Measurements from ENCODE around the gene HTR3D.
"Not testable (repeated sequence)": the region's sequence is repeated elsewhere in the genome, so short reads cannot be mapped to it uniquely, and the experiment has no call there.

The HTR3D gene

GRCh38 chr3:184058029-184058428 lies 26.5 kb downstream of the HTR3D start:
- Histone ChIP-seq H3K27me3 (no peaks in the 10 kb centered on the region), H3K36me3 (no peaks in the 10 kb centered on the region), H3K9ac (no peak overlapping the region), H3K4me3 (no peak overlapping the region), H3K9me3 (replicated peaks in 1 of 11) (no peaks in the 10 kb centered on the region), H3K4me2 (no peak overlapping the region), H3K4me1 (no peaks in the 10 kb centered on the region), H4K20me1 (no peaks in the 10 kb centered on the region), H3K27ac (no peak overlapping the region)
- no peak for TF ChIP-seq Cebpa-rat (IDR thresholded peaks at IDR 0.05)

- H3K4me3 ChIP-seq = no peak overlapping the region
- no peak for TF ChIP-seq Cebpa-rat (IDR thresholded peaks at IDR 0.05)
- no peaks in the 10 kb centered on the region for H3K4me1 ChIP-seq
- no peak overlapping the region for H3K9ac ChIP-seq
- H4K20me1 ChIP-seq = no peaks in the 10 kb centered on the region
- H3K4me2 ChIP-seq = no peak overlapping the region
- no peak overlapping the region for H3K27ac ChIP-seq
- H3K27me3 ChIP-seq = no peaks in the 10 kb centered on the region
- H3K36me3 ChIP-seq = no peaks in the 10 kb centered on the region
- no peaks in the 10 kb centered on the region for H3K9me3 ChIP-seq (replicated peaks in 1 of 11)
These were observed 27.9 kb downstream of the HTR3D start for GRCh38 chr3:184059424-184059823.

GRCh38 chr3:184062637-184063036 lies 31.1 kb downstream of the HTR3D start:
- Histone ChIP-seq H3K9me3 (replicated peaks in 1 of 11) (no peaks in the 10 kb centered on the region), H3K27ac (no peak overlapping the region), H3K36me3 (no peaks in the 10 kb centered on the region), H3K9ac (no peak overlapping the region), H3K4me3 (no peak overlapping the region), H4K20me1 (no peaks in the 10 kb centered on the region), H3K4me2 (no peak overlapping the region), H3K4me1 (no peaks in the 10 kb centered on the region), H3K27me3 (no peaks in the 10 kb centered on the region)
- TF ChIP-seq Cebpa-rat (IDR thresholded peaks at IDR 0.05) = no peak

GRCh38 chr3:184066211-184066610 lies 34.7 kb downstream of the HTR3D start:
- H3K4me3 ChIP-seq = no peak overlapping the region
- H3K4me1 ChIP-seq = no peaks in the 10 kb centered on the region
- H3K27ac ChIP-seq = no peak overlapping the region
- no peak for TF ChIP-seq Cebpa-rat (IDR thresholded peaks at IDR 0.05)
- H3K9me3 ChIP-seq (replicated peaks in 1 of 11) = peaks cover 23 to 31% (median 25%) of the 10 kb centered on the region in 11 experiments
- no peak overlapping the region for H3K9ac ChIP-seq
- no peaks in the 10 kb centered on the region for H3K27me3 ChIP-seq
- H3K36me3 ChIP-seq = no peaks in the 10 kb centered on the region
- H4K20me1 ChIP-seq = no peaks in the 10 kb centered on the region
- no peak overlapping the region for H3K4me2 ChIP-seq

- Histone ChIP-seq H3K27me3 (no peaks in the 10 kb centered on the region), H3K9ac (no peak overlapping the region), H3K4me1 (no peaks in the 10 kb centered on the region), H3K27ac (no peak overlapping the region), H4K20me1 (no peaks in the 10 kb centered on the region), H3K4me2 (no peak overlapping the region), H3K36me3 (no peaks in the 10 kb centered on the region), H3K4me3 (no peak overlapping the region), H3K9me3 (replicated peaks in 1 of 11) (peaks cover 27 to 35% (median 29%) of the 10 kb centered on the region in 11 experiments)
- no peak for TF ChIP-seq Cebpa-rat (IDR thresholded peaks at IDR 0.05)
These were observed 36.1 kb downstream of the HTR3D start for GRCh38 chr3:184067573-184068055.

- Histone ChIP-seq H3K36me3 (no peaks in the 10 kb centered on the region), H3K4me2 (no peak overlapping the region), H3K4me3 (no peak overlapping the region), H3K4me1 (no peaks in the 10 kb centered on the region), H3K27me3 (no peaks in the 10 kb centered on the region), H3K9ac (no peak overlapping the region), H3K27ac (no peak overlapping the region), H4K20me1 (no peaks in the 10 kb centered on the region), H3K9me3 (replicated peaks in 1 of 11) (peaks cover 27 to 35% (median 29%) of the 10 kb centered on the region in 11 experiments)
- no peak for TF ChIP-seq Cebpa-rat (IDR thresholded peaks at IDR 0.05)
These were observed 36.8 kb downstream of the HTR3D start for GRCh38 chr3:184068344-184068743.

GRCh38 chr3:184071142-184071541 lies 39.6 kb downstream of the HTR3D start:
- not testable (repeated sequence) for H3K4me2 ChIP-seq, H3K27ac ChIP-seq, H3K4me3 ChIP-seq, H3K36me3 ChIP-seq, H3K27me3 ChIP-seq, H3K4me1 ChIP-seq, H4K20me1 ChIP-seq, H3K9ac ChIP-seq
- peaks cover 27 to 35% (median 29%) of the 10 kb centered on the region in 11 experiments for H3K9me3 ChIP-seq (replicated peaks in 1 of 11)

GRCh38 chr3:184073621-184074020 lies 42.1 kb downstream of the HTR3D start:
- no peak for TF ChIP-seq Cebpa-rat (IDR thresholded peaks at IDR 0.05)
- Histone ChIP-seq H4K20me1 (no peaks in the 10 kb centered on the region), H3K9ac (no peak overlapping the region)

GRCh38 chr3:184075901-184076300 lies 44.4 kb downstream of the HTR3D start:
- TF ChIP-seq Cebpa-rat (IDR thresholded peaks at IDR 0.05) = no peak
- no peaks in the 10 kb centered on the region for H3K36me3 ChIP-seq
- H3K4me2 ChIP-seq = no peak overlapping the region
- peaks cover 6 to 13% (median 7%) of the 10 kb centered on the region in 11 experiments for H3K9me3 ChIP-seq (replicated peaks in 1 of 11)
- H3K4me1 ChIP-seq = 0 out of 20 replicates have a peak, but pooled peaks cover 0 to 6% (median 0%) of the 10 kb centered on the region in 10 experiments
- H3K27ac ChIP-seq = no peak overlapping the region
- H3K27me3 ChIP-seq = no peaks in the 10 kb centered on the region
- no peaks in the 10 kb centered on the region for H4K20me1 ChIP-seq
- H3K4me3 ChIP-seq = no peak overlapping the region
- no peak overlapping the region for H3K9ac ChIP-seq

More at GRCh38 chr3:184073621-184074020, 42.1 kb downstream of the HTR3D start:
- Histone ChIP-seq H3K36me3 (no peaks in the 10 kb centered on the region), H3K4me2 (no peak overlapping the region), H3K9me3 (replicated peaks in 1 of 11) (peaks cover 27 to 31% (median 29%) of the 10 kb centered on the region in 11 experiments), H3K27ac (no peak overlapping the region), H3K4me3 (no peak overlapping the region), H3K27me3 (no peaks in the 10 kb centered on the region), H3K4me1 (no peaks in the 10 kb centered on the region)

- no peak for TF ChIP-seq Cebpa-rat (IDR thresholded peaks at IDR 0.05)
- Histone ChIP-seq H3K9me3 (replicated peaks in 1 of 11) (peaks cover 0 to 24% (median 13%) of the 10 kb centered on the region in 11 experiments; a peak in 14 of 22 replicates), H3K27ac (no peak overlapping the region), H3K36me3 (no peaks in the 10 kb centered on the region), H4K20me1 (no peaks in the 10 kb centered on the region), H3K4me1 (0 out of 20 replicates have a peak, but pooled peaks cover 0 to 6% (median 0%) of the 10 kb centered on the region in 10 experiments), H3K4me2 (no peak overlapping the region), H3K27me3 (no peaks in the 10 kb centered on the region), H3K4me3 (no peak overlapping the region), H3K9ac (no peak overlapping the region)
These were observed 46.3 kb downstream of the HTR3D start for GRCh38 chr3:184077881-184078280.
